ENCODE measurements around the gene RAB44. TPM values are rescaled to one million over a fixed set of nuclear protein-coding genes. Genes with fewer than 3 reads are reported as not detected.
A peak's percentile ranks its signal among the peaks of the same experiment; 100 is the strongest.

The RAB44 gene
- total and polyA plus RNA-seq, 2 of the 13 experiments (the other 11 are each of a cell fraction or from before 2014, with no cell fraction given) = not detected

- TF ChIP-seq THRA (CRISPR knock-in tag; IDR thresholded peaks at IDR 0.05; ENCODE audit: borderline replicate concordance) = peak; percentile 60; the same call in 1 of the 2 replicates
- TF ChIP-seq BHLHE40 (IDR thresholded peaks at IDR 0.05; ENCODE audit: low read length) = no peak
- peak; percentile 61; the same call in 1 of the 2 replicates for TF ChIP-seq ELF3 (CRISPR knock-in tag; IDR thresholded peaks at IDR 0.05)
- TF ChIP-seq ZNF567 (CRISPR knock-in tag; IDR thresholded peaks at IDR 0.05; ENCODE audit: borderline replicate concordance) = no peak
- no peak for TF ChIP-seq MTF2 (CRISPR knock-in tag; IDR thresholded peaks at IDR 0.05; ENCODE audit: borderline replicate concordance)
- TF ChIP-seq NPAS2 (CRISPR knock-in tag; IDR thresholded peaks at IDR 0.05; ENCODE audit: borderline replicate concordance) = no peak
- no peak for TF ChIP-seq ZNF484 (CRISPR knock-in tag; IDR thresholded peaks at IDR 0.05; ENCODE audit: borderline replicate concordance, low read depth)
- TF ChIP-seq ZSCAN20 (CRISPR knock-in tag; IDR thresholded peaks at IDR 0.05; ENCODE audit: borderline replicate concordance) = no peak
- TF ChIP-seq ZNF431 (CRISPR knock-in tag; IDR thresholded peaks at IDR 0.05; ENCODE audit: borderline replicate concordance, low read depth) = no peak; the same call in 1 of the 2 replicates
- no peak for TF ChIP-seq FLYWCH1 (CRISPR knock-in tag; IDR thresholded peaks at IDR 0.05)
- no peak for TF ChIP-seq NCOA1 (CRISPR knock-in tag; IDR thresholded peaks at IDR 0.05)
- TF ChIP-seq POLR2A (IDR thresholded peaks at IDR 0.05; ENCODE audit: insufficient read depth in 1 of 2, low read depth in 2 of 2, low read length in 2 of 2) = peak in 1 of 2 experiments; percentile 77; a peak in 2 of 4 replicates
- 0 out of 2 replicates have a peak, but pooled peaks have one; percentile 3 for TF ChIP-seq ZFP36L1 (CRISPR knock-in tag; IDR thresholded peaks at IDR 0.05)
- TF ChIP-seq CEBPZ (IDR thresholded peaks at IDR 0.05; ENCODE audit: low read length) = no peak
- peak; percentile 45; the same call in 1 of the 2 replicates for TF ChIP-seq ELF1 (CRISPR knock-in tag; IDR thresholded peaks at IDR 0.05)
- TF ChIP-seq ZNF775 (CRISPR knock-in tag; IDR thresholded peaks at IDR 0.05; ENCODE audit: borderline replicate concordance) = no peak
- no peak for TF ChIP-seq MNT (IDR thresholded peaks at IDR 0.05)
- no peak for TF ChIP-seq ZNF3 (CRISPR knock-in tag; IDR thresholded peaks at IDR 0.05)
- TF ChIP-seq HMG20B (CRISPR knock-in tag; conservative IDR thresholded peaks at IDR 0.05) = no peak
- TF ChIP-seq YEATS2 (CRISPR knock-in tag; IDR thresholded peaks at IDR 0.05; ENCODE audit: borderline replicate concordance) = peak; percentile 65; the same call in 1 of the 2 replicates
- peak; percentile 61 for TF ChIP-seq SMAD3 (CRISPR knock-in tag; IDR thresholded peaks at IDR 0.05)
- peak; percentile 19; the same call in 1 of the 2 replicates for TF ChIP-seq ZNF430 (CRISPR knock-in tag; IDR thresholded peaks at IDR 0.05)
- no peak; the same call in 1 of the 2 replicates for TF ChIP-seq YEATS4 (CRISPR knock-in tag; IDR thresholded peaks at IDR 0.05; ENCODE audit: borderline replicate concordance)
- peak; percentile 14; the same call in 1 of the 2 replicates for TF ChIP-seq NFIC (IDR thresholded peaks at IDR 0.05; ENCODE audit: low read length)
- no peak for TF ChIP-seq ZNF562 (CRISPR knock-in tag; IDR thresholded peaks at IDR 0.05; ENCODE audit: borderline replicate concordance)
Measured at GRCh38 chr6:36676141-36677058, 21.2 kb upstream of the RAB44 start (continued).
